Stimulated activated CD8-positive, alpha-beta memory T cell treated with anti-CD3 and anti-CD28 coated beads, Interleukin-4, amount 100 ng/mL, for 4 hours (primary cell): Measurements from ENCODE around the gene NCDN.
A peak's percentile ranks its signal among the peaks of the same experiment; 100 is the strongest.

ENCODE experiments used
- DNase-seq, 2 donors: peaks; one replicate each; pipeline ENCODE4 v3.0.0-alpha.2; 2020; ENCODE audit warnings: low read depth in 2 of 2, low spot score in 1 of 2

Gene NCDN

GRCh38 chr1:35557611-35558373, at the start of gene NCDN:
Gene NCDN, plus strand, starts transcription at chr1:35557799. Its CDS starts 392 bp downstream, at chr1:35558191.
- DNase-seq: peak; percentile 93 to 94

GRCh38 chr1:35507947-35508346, 49.7 kb upstream of the NCDN start:
- no peak for DNase-seq

GRCh38 chr1:35509558-35509957, 48.0 kb upstream of the NCDN start:
- DNase-seq: no peak

GRCh38 chr1:35511305-35511704, 46.3 kb upstream of the NCDN start:
- DNase-seq: no peak

GRCh38 chr1:35518183-35518582, 39.4 kb upstream of the NCDN start:
- DNase-seq: no peak

GRCh38 chr1:35519432-35519831, 38.2 kb upstream of the NCDN start:
- DNase-seq: no peak

- DNase-seq: no peak
Measured at GRCh38 chr1:35524106-35524505, 33.5 kb upstream of the NCDN start.

- no peak for DNase-seq
Measured at GRCh38 chr1:35530168-35530567, 27.4 kb upstream of the NCDN start.

- DNase-seq: no peak
Measured at GRCh38 chr1:35530946-35531345, 26.7 kb upstream of the NCDN start.

GRCh38 chr1:35531368-35531767, 26.2 kb upstream of the NCDN start:
- no peak for DNase-seq

GRCh38 chr1:35532497-35533223, 24.9 kb upstream of the NCDN start:
- no peak for DNase-seq

- no peak for DNase-seq
Measured at GRCh38 chr1:35533586-35533985, 24.0 kb upstream of the NCDN start.

- no peak for DNase-seq
Measured at GRCh38 chr1:35535243-35535642, 22.4 kb upstream of the NCDN start.

GRCh38 chr1:35536556-35537162, 20.9 kb upstream of the NCDN start:
- no peak for DNase-seq

GRCh38 chr1:35537806-35538205, 19.8 kb upstream of the NCDN start:
- DNase-seq: no peak

GRCh38 chr1:35539073-35539823, 18.4 kb upstream of the NCDN start:
- DNase-seq: no peak

- no peak for DNase-seq
Measured at GRCh38 chr1:35539824-35540261, 17.8 kb upstream of the NCDN start.

GRCh38 chr1:35544976-35545375, 12.6 kb upstream of the NCDN start:
- no peak for DNase-seq

GRCh38 chr1:35546614-35547013, 11.0 kb upstream of the NCDN start:
- no peak for DNase-seq

GRCh38 chr1:35553851-35554250, 3.7 kb upstream of the NCDN start:
- DNase-seq: no peak
